ENCODE data around the gene P2RY2. TPM values are rescaled to one million over a fixed set of nuclear protein-coding genes. Genes with fewer than 3 reads are reported as not detected.

Gene P2RY2
- total and polyA plus RNA-seq, 11 donors = 8.5 to 28.3 (median 14.7) TPM

- 91 to 96% (median 93%) methylated on average over 8 of the region's 8 CpGs for WGBS, 4 donors
- peaks cover 2 to 65% (median 31%) of the 10 kb centered on the region in 12 donors for H3K4me1 ChIP-seq
- ATAC-seq (no peak), DNase-seq (peak in 1 of 5 donors; percentile 12)
- intact Hi-C loops (cut with DNase I) = no loop called here
- H3K9me3 ChIP-seq = no peaks in the 10 kb centered on the region
- no peak for TF ChIP-seq POLR2A (IDR thresholded peaks at IDR 0.05)
- TF ChIP-seq CTCF (IDR thresholded peaks at IDR 0.05) = no peak
- H3K27ac ChIP-seq = no peak overlapping the region
- no peak overlapping the region for H3K4me3 ChIP-seq
- no peaks in the 10 kb centered on the region for H3K36me3 ChIP-seq
- H3K27me3 ChIP-seq = peaks cover 0 to 20% (median 0%) of the 10 kb centered on the region in 9 donors
Measured at GRCh38 chr11:73267906-73268540, 49.9 kb downstream of the P2RY2 start.

GRCh38 chr11:73268671-73269271 is 50.7 kb downstream of the P2RY2 start:
- ATAC-seq (no peak), DNase-seq (peak in 1 of 5 donors; percentile 12)
- 81 to 86% (median 83%) methylated on average over 6 to 8 of the region's 8 CpGs for WGBS, 4 donors
- no peak for TF ChIP-seq CTCF (IDR thresholded peaks at IDR 0.05)
- TF ChIP-seq POLR2A (IDR thresholded peaks at IDR 0.05) = no peak
- peaks cover 0 to 17% (median 0%) of the 10 kb centered on the region in 9 donors for H3K27me3 ChIP-seq
- no peaks in the 10 kb centered on the region for H3K36me3 ChIP-seq
- H3K27ac ChIP-seq = no peak overlapping the region
- H3K4me3 ChIP-seq = no peak overlapping the region
- no peaks in the 10 kb centered on the region for H3K9me3 ChIP-seq
- intact Hi-C loops (cut with DNase I) = no loop called here
- H3K4me1 ChIP-seq = peaks cover 2 to 72% (median 38%) of the 10 kb centered on the region in 12 donors

- Histone ChIP-seq H3K36me3 (no peaks in the 10 kb centered on the region), H3K9me3 (no peaks in the 10 kb centered on the region), H3K4me3 (no peak overlapping the region), H3K27me3 (peaks cover 0 to 9% (median 0%) of the 10 kb centered on the region in 9 donors), H3K27ac (peak overlapping the region in 4 of 12 donors; percentile 6 to 38 (median 26)), H3K4me1 (peaks cover 2 to 69% (median 40%) of the 10 kb centered on the region in 12 donors)
- no peak for ATAC-seq
- intact Hi-C loops (cut with DNase I) = loop anchor here in 1 of 10 donors (10.0 kb wide), 1 partner anchor 545 kb away; no protein-coding TSS in a partner anchor
- peak in 1 of 5 donors; percentile 19 for DNase-seq
- no peak for TF ChIP-seq CTCF (IDR thresholded peaks at IDR 0.05)
- TF ChIP-seq POLR2A (IDR thresholded peaks at IDR 0.05) = no peak
- WGBS, 4 donors = 77 to 82% (median 80%) methylated on average over 6 to 7 of the region's 7 CpGs
Measured at GRCh38 chr11:73269459-73270015, 51.5 kb downstream of the P2RY2 start.

Measured in heart left ventricle (tissue), 16 donors.